ENCODE measurements around the gene SCYGR3.

The SCYGR3 gene, protein sequence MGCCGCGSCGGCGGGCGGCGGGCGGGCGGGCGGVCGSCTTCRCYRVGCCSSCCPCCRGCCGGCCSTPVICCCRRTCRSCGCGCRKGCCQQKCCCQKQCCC

DNA sequence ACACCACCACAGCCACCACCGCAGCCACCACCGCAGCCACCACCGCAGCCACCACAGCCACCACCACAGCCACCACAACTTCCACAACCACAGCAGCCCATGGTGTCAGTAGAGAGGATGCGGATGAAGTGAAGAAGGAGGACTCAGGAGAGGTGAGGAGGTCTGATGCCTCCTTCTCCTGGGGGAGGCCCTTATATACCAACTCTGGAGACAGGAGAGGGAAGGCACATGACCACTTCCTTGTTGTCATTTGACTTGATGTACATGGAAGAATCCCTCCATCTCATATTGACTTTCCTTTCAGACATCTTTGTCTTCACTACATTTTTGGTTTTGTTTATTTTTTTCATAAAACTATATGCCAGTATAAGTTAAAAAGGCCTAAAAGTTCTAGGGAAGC is at the start of gene SCYGR3:
Gene SCYGR3 (minus strand): TSS at position 101 of the 400 bp plus-strand sequence. CDS start 0 bp downstream, at position 101.
- H3K36me3 ChIP-seq (ENCODE audit: insufficient read depth, low read length): no peaks in the 10 kb centered on the region
- no peak within 1 kb of the TSS for H3K4me3 ChIP-seq (ENCODE audit: low read length)
- no peaks in the 10 kb centered on the region for H3K9me3 ChIP-seq (ENCODE audit: low read length)
- no peaks in the 10 kb centered on the region for H3K4me1 ChIP-seq (ENCODE audit: insufficient read depth, low read length)
- no peak within 1 kb of the TSS for H2AFZ ChIP-seq (ENCODE audit: low read depth, low read length)
- no peaks in the 10 kb centered on the region for H3K27me3 ChIP-seq (ENCODE audit: insufficient read depth, low read length)

DNA sequence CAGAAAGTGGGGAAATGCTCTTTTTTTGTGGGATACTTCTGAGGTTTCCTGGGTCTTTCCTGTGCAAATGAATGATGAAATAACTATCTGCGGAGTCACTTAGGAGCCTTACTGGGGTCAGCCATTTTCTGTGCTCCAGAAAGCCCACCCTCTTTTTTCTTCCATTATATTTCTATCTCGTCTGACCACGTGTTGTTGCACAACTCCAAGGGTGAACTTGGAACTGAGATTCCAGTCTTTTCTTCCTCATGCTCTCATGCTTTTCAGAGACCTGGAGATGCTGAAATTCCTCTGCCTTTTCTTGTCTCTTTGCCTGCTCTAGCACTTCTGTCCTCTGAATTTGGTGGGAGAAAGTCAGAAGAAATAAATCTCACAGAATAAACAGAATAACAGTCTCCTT is 47.2 kb upstream of the SCYGR3 start:
- Histone ChIP-seq H3K4me3 (ENCODE audit: low read length) (no peak overlapping the region), H3K4me1 (ENCODE audit: insufficient read depth, low read length) (peaks cover 6% of the 10 kb centered on the region), H3K27me3 (ENCODE audit: insufficient read depth, low read length) (no peaks in the 10 kb centered on the region), H2AFZ (ENCODE audit: low read depth, low read length) (no peak overlapping the region), H3K9me3 (ENCODE audit: low read length) (no peaks in the 10 kb centered on the region), H3K36me3 (ENCODE audit: insufficient read depth, low read length) (no peaks in the 10 kb centered on the region)

DNA sequence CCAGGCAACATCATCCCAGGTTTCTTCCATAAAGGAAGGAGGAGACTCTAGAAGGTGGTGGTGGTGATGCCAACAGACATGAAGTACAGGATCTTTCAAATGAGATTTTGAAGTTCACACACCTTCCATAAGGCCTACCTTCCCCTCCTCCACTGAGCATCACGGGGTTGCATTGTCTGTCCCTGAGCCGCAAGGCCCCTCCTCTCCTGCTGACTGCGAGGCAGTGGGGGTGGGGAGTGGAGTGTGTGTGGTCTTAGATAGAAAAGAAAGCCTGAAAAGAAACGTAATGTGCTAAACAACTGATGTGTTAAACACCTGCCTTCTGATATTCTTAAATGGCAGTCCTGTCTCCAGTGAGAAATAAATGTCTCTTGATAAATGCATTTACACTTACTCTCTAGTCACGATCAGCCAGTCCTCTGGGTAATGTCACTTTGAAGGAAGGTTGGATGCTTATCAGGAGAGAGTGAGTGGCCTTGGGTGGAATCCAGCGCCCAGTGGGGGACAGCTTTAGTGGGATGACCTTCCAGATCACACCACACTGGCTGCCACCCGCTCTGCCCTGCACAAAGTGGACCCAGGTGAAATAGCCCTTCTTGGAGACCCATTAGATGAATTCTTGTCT is 46.5 kb upstream of the SCYGR3 start:
- Histone ChIP-seq H3K9me3 (ENCODE audit: low read length) (no peaks in the 10 kb centered on the region), H3K4me1 (ENCODE audit: insufficient read depth, low read length) (peaks cover 6% of the 10 kb centered on the region), H2AFZ (ENCODE audit: low read depth, low read length) (peak overlapping the region; percentile 69), H3K4me3 (ENCODE audit: low read length) (no peak overlapping the region), H3K36me3 (ENCODE audit: insufficient read depth, low read length) (no peaks in the 10 kb centered on the region), H3K27me3 (ENCODE audit: insufficient read depth, low read length) (no peaks in the 10 kb centered on the region)

DNA sequence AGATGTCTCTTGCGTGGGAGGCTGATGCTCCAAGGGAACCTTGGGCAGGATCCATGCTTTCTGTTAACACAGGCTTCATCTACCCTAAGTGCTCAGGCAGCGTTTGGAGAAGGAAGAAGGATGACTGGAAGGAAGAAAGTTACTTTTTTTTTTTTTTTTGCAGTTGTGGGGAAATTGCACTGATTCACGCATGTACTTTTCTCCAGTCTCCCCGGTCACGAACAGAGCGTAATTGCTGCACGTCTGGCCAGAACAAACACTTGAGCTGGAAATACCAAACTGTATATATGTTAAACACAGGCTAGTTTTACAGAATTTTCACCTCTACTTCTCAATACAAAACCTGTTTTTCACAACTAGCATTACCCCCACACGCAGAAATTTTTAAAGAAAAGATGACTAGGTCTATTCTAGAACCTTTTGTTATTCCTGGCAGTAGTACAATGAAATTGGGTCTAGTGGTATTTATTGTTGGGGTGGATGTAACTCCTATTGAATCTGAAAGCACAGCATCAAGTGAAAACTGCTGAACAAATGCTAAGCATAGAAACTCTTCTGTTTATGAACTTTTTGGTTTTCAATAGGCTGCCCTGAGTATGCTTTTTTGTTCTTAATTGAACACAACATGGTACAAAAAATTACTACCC is 42.7 kb upstream of the SCYGR3 start:
- Histone ChIP-seq H3K27me3 (ENCODE audit: insufficient read depth, low read length) (no peaks in the 10 kb centered on the region), H3K9me3 (ENCODE audit: low read length) (no peaks in the 10 kb centered on the region), H3K36me3 (ENCODE audit: insufficient read depth, low read length) (no peaks in the 10 kb centered on the region)

DNA sequence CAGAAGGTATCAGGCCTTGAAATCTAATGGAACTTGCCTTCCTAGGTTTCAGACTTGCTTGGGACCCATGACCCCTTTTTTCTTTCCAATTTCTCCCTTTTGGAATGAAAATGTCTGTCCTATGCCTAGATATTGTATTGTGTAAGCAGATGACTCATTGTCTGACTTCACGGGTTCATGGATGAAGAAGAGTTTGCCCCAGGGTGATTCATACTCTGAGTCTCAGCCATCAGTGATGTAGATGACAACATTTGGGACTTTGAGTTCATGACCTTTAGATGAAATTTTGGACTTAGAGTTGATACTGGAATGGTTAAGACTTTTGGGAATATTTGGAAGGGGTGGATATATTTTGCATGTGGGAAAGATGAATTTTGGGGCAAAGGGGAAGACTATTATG is 40.8 kb upstream of the SCYGR3 start:
- H2AFZ ChIP-seq (ENCODE audit: low read depth, low read length): no peak overlapping the region
- H3K4me3 ChIP-seq (ENCODE audit: low read length): no peak overlapping the region
- H3K9me3 ChIP-seq (ENCODE audit: low read length): no peaks in the 10 kb centered on the region
- no peaks in the 10 kb centered on the region for H3K4me1 ChIP-seq (ENCODE audit: insufficient read depth, low read length)
- no peaks in the 10 kb centered on the region for H3K27me3 ChIP-seq (ENCODE audit: insufficient read depth, low read length)
- no peaks in the 10 kb centered on the region for H3K36me3 ChIP-seq (ENCODE audit: insufficient read depth, low read length)

More for the DNA sequence above, 42.7 kb upstream of the SCYGR3 start:
- Histone ChIP-seq H2AFZ (ENCODE audit: low read depth, low read length) (no peak overlapping the region), H3K4me3 (ENCODE audit: low read length) (no peak overlapping the region), H3K4me1 (ENCODE audit: insufficient read depth, low read length) (peaks cover 6% of the 10 kb centered on the region)

DNA sequence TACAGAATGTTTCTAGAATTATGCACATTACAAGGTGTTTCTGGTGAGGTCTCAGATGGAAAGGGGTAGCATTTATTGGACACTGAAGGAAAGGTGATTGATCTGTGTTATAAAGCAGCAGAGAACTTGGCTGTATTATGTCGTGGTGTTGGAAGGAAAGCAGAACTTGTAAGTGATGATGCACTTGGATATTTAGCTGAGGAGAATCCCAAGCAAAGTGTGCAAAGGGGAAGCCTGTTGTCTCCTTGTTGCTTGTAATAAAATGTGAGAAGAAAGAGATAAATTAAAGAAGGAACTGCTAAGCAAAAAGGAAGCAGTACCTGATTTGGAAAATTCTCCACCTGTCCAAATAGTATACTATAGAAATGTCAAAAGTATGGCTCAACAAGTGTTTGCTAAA is 39.8 kb upstream of the SCYGR3 start:
- Histone ChIP-seq H3K27me3 (ENCODE audit: insufficient read depth, low read length) (no peaks in the 10 kb centered on the region), H3K4me1 (ENCODE audit: insufficient read depth, low read length) (no peaks in the 10 kb centered on the region), H3K9me3 (ENCODE audit: low read length) (no peaks in the 10 kb centered on the region)

DNA sequence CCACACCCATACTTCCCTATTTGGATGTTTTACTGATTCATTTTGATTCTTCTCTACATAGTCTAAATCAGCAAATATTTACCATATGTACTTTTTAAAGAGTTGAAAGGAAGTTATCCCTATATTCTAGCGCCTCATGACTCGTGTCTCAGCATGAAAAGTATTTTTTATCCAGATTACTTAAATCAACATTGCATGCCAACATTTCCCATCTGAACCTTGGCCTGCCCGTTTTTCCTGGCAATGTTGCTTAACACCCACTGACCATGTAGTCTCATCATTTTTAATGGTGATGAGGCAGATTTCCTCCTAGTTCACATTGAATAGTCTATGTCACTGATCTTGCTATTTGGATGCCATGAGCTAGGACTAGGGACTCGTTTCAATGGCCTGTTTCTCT is 38.8 kb upstream of the SCYGR3 start:
- Histone ChIP-seq H3K4me1 (ENCODE audit: insufficient read depth, low read length) (no peaks in the 10 kb centered on the region), H3K4me3 (ENCODE audit: low read length) (no peak overlapping the region), H2AFZ (ENCODE audit: low read depth, low read length) (no peak overlapping the region), H3K27me3 (ENCODE audit: insufficient read depth, low read length) (no peaks in the 10 kb centered on the region), H3K36me3 (ENCODE audit: insufficient read depth, low read length) (no peaks in the 10 kb centered on the region), H3K9me3 (ENCODE audit: low read length) (no peaks in the 10 kb centered on the region)

More for the DNA sequence above, 39.8 kb upstream of the SCYGR3 start:
- Histone ChIP-seq H3K4me3 (ENCODE audit: low read length) (no peak overlapping the region), H3K36me3 (ENCODE audit: insufficient read depth, low read length) (no peaks in the 10 kb centered on the region), H2AFZ (ENCODE audit: low read depth, low read length) (no peak overlapping the region)

DNA sequence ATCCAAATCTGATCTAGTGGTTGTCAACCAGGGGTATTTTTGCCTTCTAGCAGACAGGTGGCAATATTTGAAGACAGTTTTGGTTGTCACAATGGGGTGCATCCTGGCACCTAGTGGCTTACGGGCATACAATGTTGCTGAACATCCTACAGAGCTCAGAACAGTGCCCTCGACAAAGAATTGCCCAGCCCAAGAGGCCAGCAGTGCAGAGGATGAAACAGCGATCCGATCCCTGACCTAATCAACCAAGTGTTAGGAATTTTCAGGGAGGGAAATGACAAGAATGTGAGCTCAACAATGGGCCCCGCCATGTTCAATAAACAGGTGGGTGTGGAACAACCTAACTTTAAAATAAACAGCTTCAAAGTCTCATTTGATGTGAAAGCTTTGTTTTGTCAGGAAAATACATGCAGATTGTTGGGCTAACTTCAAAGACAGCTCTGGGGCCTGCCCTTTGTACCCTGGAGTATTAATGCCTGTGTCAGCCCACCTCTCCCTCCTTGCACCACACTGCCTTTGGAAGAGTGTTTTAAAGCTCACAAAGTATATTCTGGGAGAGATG is 29.4 kb upstream of the SCYGR3 start:
- H3K27me3 ChIP-seq (ENCODE audit: insufficient read depth, low read length): no peaks in the 10 kb centered on the region
- H2AFZ ChIP-seq (ENCODE audit: low read depth, low read length): no peak overlapping the region
- H3K9me3 ChIP-seq (ENCODE audit: low read length): no peaks in the 10 kb centered on the region

DNA sequence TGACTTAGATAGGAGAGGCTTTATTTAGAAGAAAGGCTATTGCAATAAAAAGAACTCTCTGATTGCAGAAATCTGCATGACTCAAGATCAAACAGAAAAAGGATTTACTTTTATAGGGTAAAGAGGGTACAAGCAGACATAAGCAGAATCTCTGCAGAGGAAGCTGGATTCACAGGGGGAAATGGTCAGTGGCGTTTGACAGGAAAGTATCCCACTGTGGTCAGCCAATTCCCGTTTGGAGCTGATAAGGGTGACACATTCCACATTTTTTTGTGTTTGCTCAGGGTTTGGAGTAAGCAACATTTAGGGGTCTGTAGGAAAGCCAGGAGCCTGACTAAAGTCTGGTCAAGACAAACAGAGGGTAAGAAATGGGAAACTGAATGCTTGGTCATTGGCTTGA is 28.0 kb upstream of the SCYGR3 start:
- no peak overlapping the region for H2AFZ ChIP-seq (ENCODE audit: low read depth, low read length)
- H3K4me1 ChIP-seq (ENCODE audit: insufficient read depth, low read length): no peaks in the 10 kb centered on the region
- no peak overlapping the region for H3K4me3 ChIP-seq (ENCODE audit: low read length)
- H3K27me3 ChIP-seq (ENCODE audit: insufficient read depth, low read length): no peaks in the 10 kb centered on the region
- no peaks in the 10 kb centered on the region for H3K9me3 ChIP-seq (ENCODE audit: low read length)
- no peaks in the 10 kb centered on the region for H3K36me3 ChIP-seq (ENCODE audit: insufficient read depth, low read length)

More for the DNA sequence above, 29.4 kb upstream of the SCYGR3 start:
- Histone ChIP-seq H3K4me1 (ENCODE audit: insufficient read depth, low read length) (no peaks in the 10 kb centered on the region), H3K36me3 (ENCODE audit: insufficient read depth, low read length) (no peaks in the 10 kb centered on the region), H3K4me3 (ENCODE audit: low read length) (no peak overlapping the region)

DNA sequence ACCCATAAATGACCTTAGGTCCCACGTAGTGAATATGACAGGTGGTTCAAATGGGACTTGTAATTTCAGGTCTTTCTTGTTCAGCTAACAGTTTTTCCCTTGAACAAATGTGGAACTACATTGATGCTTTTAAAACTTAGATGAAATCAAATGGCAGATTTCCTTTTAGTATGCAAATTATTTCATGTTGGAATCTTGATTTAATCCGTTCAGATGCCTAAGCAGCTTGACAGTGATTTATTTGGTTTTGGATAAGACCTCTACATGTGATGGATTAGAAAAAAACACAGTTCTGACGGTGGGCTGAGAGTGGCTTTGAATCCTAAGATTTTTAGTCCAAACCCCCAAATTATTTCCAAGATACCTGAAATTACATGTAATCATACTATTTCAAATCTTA is 19.6 kb upstream of the SCYGR3 start:
- Histone ChIP-seq H3K27me3 (ENCODE audit: insufficient read depth, low read length) (no peaks in the 10 kb centered on the region), H3K4me1 (ENCODE audit: insufficient read depth, low read length) (no peaks in the 10 kb centered on the region), H3K36me3 (ENCODE audit: insufficient read depth, low read length) (no peaks in the 10 kb centered on the region), H3K4me3 (ENCODE audit: low read length) (no peak overlapping the region), H3K9me3 (ENCODE audit: low read length) (no peaks in the 10 kb centered on the region), H2AFZ (ENCODE audit: low read depth, low read length) (no peak overlapping the region)

DNA sequence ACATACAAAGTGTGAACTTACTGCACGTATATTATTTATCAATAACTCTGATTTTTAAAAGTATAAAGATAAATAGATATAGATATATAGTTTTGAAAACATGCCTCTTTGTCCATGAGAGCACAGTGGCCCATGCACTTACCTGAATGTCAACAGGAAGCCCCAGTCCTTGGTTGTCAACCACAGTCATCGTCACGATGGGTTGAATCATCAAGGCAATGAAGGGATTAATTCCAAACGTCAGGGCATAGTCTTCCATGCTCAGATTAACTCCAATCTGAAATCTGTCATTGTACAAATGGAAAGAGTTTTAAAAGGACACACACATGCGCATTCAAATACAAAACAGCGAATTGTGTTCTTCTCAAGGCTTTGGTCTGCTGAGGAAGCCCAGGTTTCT is 18.2 kb upstream of the SCYGR3 start:
- Histone ChIP-seq H3K27me3 (ENCODE audit: insufficient read depth, low read length) (no peaks in the 10 kb centered on the region), H3K4me3 (ENCODE audit: low read length) (no peak overlapping the region), H3K9me3 (ENCODE audit: low read length) (no peaks in the 10 kb centered on the region), H2AFZ (ENCODE audit: low read depth, low read length) (no peak overlapping the region), H3K36me3 (ENCODE audit: insufficient read depth, low read length) (no peaks in the 10 kb centered on the region), H3K4me1 (ENCODE audit: insufficient read depth, low read length) (no peaks in the 10 kb centered on the region)

DNA sequence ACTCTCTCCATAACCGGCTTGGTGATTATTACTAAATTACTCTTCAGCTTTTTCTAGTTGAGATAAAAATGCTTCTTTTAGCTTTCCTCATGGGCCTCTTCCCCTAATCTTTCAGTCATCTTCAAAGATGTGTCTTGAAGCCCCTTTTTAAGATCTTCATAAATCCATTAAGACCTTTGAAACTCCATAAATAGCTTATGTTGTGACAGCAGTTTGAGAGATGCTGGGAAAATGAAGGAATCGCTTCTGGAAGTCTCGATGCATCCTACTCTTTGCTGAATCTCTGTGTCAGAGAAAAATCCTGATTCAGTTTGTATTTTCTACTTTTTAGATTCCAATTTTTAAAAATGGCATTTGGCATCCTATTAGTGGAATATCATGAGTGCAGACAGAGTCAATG is 15.7 kb upstream of the SCYGR3 start:
- Histone ChIP-seq H3K4me1 (ENCODE audit: insufficient read depth, low read length) (no peaks in the 10 kb centered on the region), H3K27me3 (ENCODE audit: insufficient read depth, low read length) (no peaks in the 10 kb centered on the region), H3K9me3 (ENCODE audit: low read length) (no peaks in the 10 kb centered on the region), H2AFZ (ENCODE audit: low read depth, low read length) (no peak overlapping the region), H3K4me3 (ENCODE audit: low read length) (no peak overlapping the region), H3K36me3 (ENCODE audit: insufficient read depth, low read length) (no peaks in the 10 kb centered on the region)

DNA sequence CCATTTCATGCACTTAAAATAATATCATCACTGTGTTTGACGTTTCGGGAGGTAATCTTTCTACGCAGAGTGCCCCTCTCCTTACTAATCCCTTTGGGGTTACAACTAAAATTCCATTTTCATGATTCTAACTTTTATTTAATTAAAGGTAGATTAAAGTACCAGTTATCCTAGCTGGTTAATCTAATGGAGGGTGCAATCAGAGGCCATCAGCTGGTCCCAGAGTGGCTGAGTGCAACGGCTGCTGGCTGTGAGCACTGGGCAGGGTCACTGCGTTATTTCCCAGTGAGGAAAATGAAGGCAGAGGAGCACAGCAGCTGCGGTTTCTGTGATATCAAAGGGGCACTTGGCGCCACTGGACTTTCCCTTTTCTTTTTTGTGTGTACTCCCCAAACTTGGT is 14.8 kb upstream of the SCYGR3 start:
- no peak overlapping the region for H2AFZ ChIP-seq (ENCODE audit: low read depth, low read length)
- no peaks in the 10 kb centered on the region for H3K27me3 ChIP-seq (ENCODE audit: insufficient read depth, low read length)
- no peak overlapping the region for H3K4me3 ChIP-seq (ENCODE audit: low read length)
- H3K36me3 ChIP-seq (ENCODE audit: insufficient read depth, low read length): no peaks in the 10 kb centered on the region
- no peaks in the 10 kb centered on the region for H3K4me1 ChIP-seq (ENCODE audit: insufficient read depth, low read length)
- no peaks in the 10 kb centered on the region for H3K9me3 ChIP-seq (ENCODE audit: low read length)
